OCI-LY3 (cell line): ENCODE results near the gene SDK1.
"Not testable (repeated sequence)": the region's sequence is repeated elsewhere in the genome, so short reads cannot be mapped to it uniquely, and the experiment has no call there.

Experiments
- H2AFZ ChIP-seq: fragments of 200-600, 300-600 bp; shearing (Covaris generic); 2 replicates; pipeline ENCODE4 v1.6.0; 2014; ENCODE audit warnings: antibody characterized with exemption, low read depth, low read length
- H3K27ac ChIP-seq: fragments of 200-600, 300-600 bp; sonication (generic); 2 replicates; pipeline ENCODE4 v1.5.1; 2014; ENCODE audit warnings: mild to moderate bottlenecking, low read length, moderate library complexity, mixed read lengths
- H3K27me3 ChIP-seq: fragments of 200-600, 300-600 bp; sonication (generic); 2 replicates; pipeline ENCODE4 v1.6.1; 2014; ENCODE audit warnings: low read depth, low read length, mixed read lengths
- H3K36me3 ChIP-seq: fragments of 200-600, 300-600 bp; sonication (generic); replicated peaks from 2 replicates; pipeline ENCODE3; 2014; ENCODE audit warnings: low read depth, low read length, mixed read lengths
- H3K4me1 ChIP-seq: fragments of 300-600, 200-600 bp; sonication (generic); 2 replicates; pipeline ENCODE4 v1.6.1; 2014; ENCODE audit warnings: low read length, mixed read lengths
- H3K4me2 ChIP-seq: fragments of 200-600, 300-600 bp; sonication (generic); 2 replicates; pipeline ENCODE4 v1.6.1; 2014; ENCODE audit warnings: low read length, mixed read lengths
- H3K4me3 ChIP-seq: fragments of 300-600, 200-600 bp; sonication (generic); 2 replicates; pipeline ENCODE4 v1.5.1; 2014; ENCODE audit warnings: antibody characterized with exemption, mild to moderate bottlenecking, low read length, moderate library complexity
- H3K79me2 ChIP-seq: fragments of 300-600, 200-600 bp; shearing (Covaris generic); 2 replicates; pipeline ENCODE4 v1.6.1; 2014; ENCODE audit warnings: mild to moderate bottlenecking, low read length, mixed read lengths
- H3K9ac ChIP-seq: fragments of 300-600, 200-600 bp; shearing (Covaris generic); 2 replicates; pipeline ENCODE4 v1.6.0; 2014; ENCODE audit warnings: mild to moderate bottlenecking, low read length, moderate library complexity
- H3K9me3 ChIP-seq: fragments of 200-600, 300-600 bp; shearing (Covaris generic); 2 replicates; pipeline ENCODE4 v1.6.1; 2014; ENCODE audit warnings: low read length, mixed read lengths; ENCODE audit not compliant: insufficient read depth
- H4K20me1 ChIP-seq: fragments of 200-600, 300-600 bp; sonication (generic); 2 replicates; pipeline ENCODE4 v1.6.1; 2016; ENCODE audit warnings: low read length, mixed read lengths; ENCODE audit not compliant: insufficient read depth
- CTCF ChIP-seq: fragments of 200-600, 300-600 bp; sonication (generic); IDR thresholded peaks from 2 replicates; pipeline ENCODE4 v1.5.1; 2014; ENCODE audit warnings: antibody characterized with exemption, low read length, low read depth
- EZH2phosphoT487 ChIP-seq: fragments of 200-600 bp; shearing (Covaris generic); IDR thresholded peaks from 2 replicates; pipeline ENCODE4 v1.6.1; 2018; ENCODE audit warnings: antibody characterized with exemption, mixed run types, low read depth

The SDK1 gene

GRCh38 chr7:3575753-3576531 lies 274.9 kb downstream of the SDK1 start:
- Histone ChIP-seq H3K36me3 (no peaks in the 10 kb centered on the region), H3K4me2 (no peak overlapping the region), H2AFZ (no peak overlapping the region), H3K9me3 (no peaks in the 10 kb centered on the region), H4K20me1 (no peaks in the 10 kb centered on the region), H3K27me3 (no peaks in the 10 kb centered on the region), H3K4me3 (no peak overlapping the region), H3K27ac (no peak overlapping the region), H3K9ac (no peak overlapping the region), H3K4me1 (no peaks in the 10 kb centered on the region), H3K79me2 (no peaks in the 10 kb centered on the region)
- TF ChIP-seq CTCF (no peak), EZH2phosphoT487 (no peak)

- TF ChIP-seq EZH2phosphoT487 (no peak), CTCF (no peak)
- Histone ChIP-seq H3K79me2 (no peaks in the 10 kb centered on the region), H2AFZ (no peak overlapping the region), H4K20me1 (no peaks in the 10 kb centered on the region), H3K27ac (no peak overlapping the region), H3K9ac (no peak overlapping the region), H3K27me3 (no peaks in the 10 kb centered on the region), H3K4me3 (no peak overlapping the region), H3K9me3 (no peaks in the 10 kb centered on the region), H3K4me1 (no peaks in the 10 kb centered on the region), H3K4me2 (no peak overlapping the region), H3K36me3 (no peaks in the 10 kb centered on the region)
Observed at GRCh38 chr7:3578399-3578798, 277.3 kb downstream of the SDK1 start.

DNA sequence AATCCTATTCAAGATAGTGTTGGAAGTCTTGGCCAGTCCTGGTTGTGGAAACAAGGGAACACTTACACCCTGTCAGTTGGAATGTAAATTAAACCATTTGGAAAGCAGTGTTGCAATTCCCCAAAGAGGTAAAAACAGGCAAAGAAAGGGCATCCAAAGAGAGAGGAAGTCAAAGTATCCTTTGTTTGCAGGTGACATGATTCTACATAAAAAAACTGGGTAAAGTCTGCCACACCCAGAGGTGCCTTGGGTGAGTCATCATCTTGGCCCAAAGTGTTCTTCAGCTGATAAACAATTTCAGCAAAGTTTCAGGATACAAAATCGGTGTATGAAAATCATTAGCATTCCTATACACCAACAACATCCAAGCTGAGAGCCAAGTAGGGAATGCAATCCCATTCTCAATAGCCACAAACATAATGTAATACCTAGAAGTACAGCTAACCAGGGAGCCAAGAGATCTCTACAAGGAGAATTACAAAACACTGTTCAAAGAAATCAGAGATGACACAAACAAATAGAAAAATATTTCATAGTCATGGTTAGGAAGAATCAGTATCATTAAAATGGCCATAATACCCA lies 278.7 kb downstream of the SDK1 start:
- TF ChIP-seq CTCF (no peak), EZH2phosphoT487 (no peak)
- H3K79me2 ChIP-seq = no peaks in the 10 kb centered on the region
- no peaks in the 10 kb centered on the region for H3K4me1 ChIP-seq
- no peak overlapping the region for H3K9ac ChIP-seq
- no peaks in the 10 kb centered on the region for H3K9me3 ChIP-seq
- no peak overlapping the region for H3K4me2 ChIP-seq
- no peak overlapping the region for H2AFZ ChIP-seq
- H3K27ac ChIP-seq = no peak overlapping the region
- no peaks in the 10 kb centered on the region for H4K20me1 ChIP-seq
- no peak overlapping the region for H3K4me3 ChIP-seq
- no peaks in the 10 kb centered on the region for H3K27me3 ChIP-seq
- H3K36me3 ChIP-seq = no peaks in the 10 kb centered on the region

- not testable (repeated sequence) for H3K4me1 ChIP-seq, H3K79me2 ChIP-seq, H4K20me1 ChIP-seq, H2AFZ ChIP-seq, H3K4me3 ChIP-seq, H3K36me3 ChIP-seq, H3K4me2 ChIP-seq, H3K9me3 ChIP-seq, H3K27ac ChIP-seq, H3K27me3 ChIP-seq, H3K9ac ChIP-seq
Observed at GRCh38 chr7:3582145-3582544, 281.1 kb downstream of the SDK1 start.
